GM19351 (cell line): Measurements from ENCODE around the gene EEFSEC.

Experiments
- ATAC-seq: cut with Tn5 transposase; IDR thresholded peaks from one replicate; pipeline ENCODE4 v1.9.1; 2021; ENCODE audit warnings: mild to moderate bottlenecking, moderate library complexity; ENCODE audit not compliant: unreplicated experiment

EEFSEC gene

DNA sequence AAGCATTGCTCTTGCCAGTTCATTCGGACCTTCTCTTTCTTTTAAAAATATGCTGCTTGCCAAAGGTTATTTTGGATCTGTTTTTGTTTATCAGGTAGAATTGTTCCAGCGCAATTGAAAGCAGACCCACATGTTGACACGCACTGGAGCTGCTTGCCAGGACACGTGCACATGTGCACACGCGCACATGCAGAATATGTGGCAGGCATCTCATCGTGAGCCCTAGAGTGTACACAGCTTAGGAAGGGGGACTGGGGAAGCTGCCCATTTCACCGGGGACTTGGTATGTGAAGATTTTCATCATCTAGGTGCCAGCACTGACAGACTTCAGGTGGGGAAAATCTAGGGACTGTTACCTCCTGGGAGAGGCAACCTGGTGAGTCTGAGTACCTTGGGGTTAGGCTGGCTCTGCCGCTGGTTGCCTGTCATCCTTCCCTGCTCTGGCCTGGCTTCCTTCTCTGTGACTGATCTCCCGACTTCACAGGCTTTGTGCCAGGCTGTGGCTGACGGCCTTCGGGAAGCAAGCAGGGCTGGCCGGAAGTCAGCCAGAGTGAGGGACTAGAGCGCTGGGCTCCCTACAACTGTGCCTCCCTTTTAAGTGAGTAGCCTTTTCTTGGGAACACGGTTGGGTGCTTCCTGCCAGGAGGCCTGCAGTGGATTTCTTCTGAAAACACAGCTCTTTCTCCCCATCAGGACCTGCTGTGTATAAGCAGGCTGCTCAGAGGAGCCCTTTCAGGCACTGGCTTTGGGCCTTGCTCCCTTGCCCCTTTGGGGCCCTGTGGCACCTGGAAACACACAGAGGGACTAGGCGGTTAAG is 129.3 kb downstream of the EEFSEC start:
- ATAC-seq = no peak

GRCh38 chr3:128283421-128283820 is 130.1 kb downstream of the EEFSEC start:
- no peak for ATAC-seq

DNA sequence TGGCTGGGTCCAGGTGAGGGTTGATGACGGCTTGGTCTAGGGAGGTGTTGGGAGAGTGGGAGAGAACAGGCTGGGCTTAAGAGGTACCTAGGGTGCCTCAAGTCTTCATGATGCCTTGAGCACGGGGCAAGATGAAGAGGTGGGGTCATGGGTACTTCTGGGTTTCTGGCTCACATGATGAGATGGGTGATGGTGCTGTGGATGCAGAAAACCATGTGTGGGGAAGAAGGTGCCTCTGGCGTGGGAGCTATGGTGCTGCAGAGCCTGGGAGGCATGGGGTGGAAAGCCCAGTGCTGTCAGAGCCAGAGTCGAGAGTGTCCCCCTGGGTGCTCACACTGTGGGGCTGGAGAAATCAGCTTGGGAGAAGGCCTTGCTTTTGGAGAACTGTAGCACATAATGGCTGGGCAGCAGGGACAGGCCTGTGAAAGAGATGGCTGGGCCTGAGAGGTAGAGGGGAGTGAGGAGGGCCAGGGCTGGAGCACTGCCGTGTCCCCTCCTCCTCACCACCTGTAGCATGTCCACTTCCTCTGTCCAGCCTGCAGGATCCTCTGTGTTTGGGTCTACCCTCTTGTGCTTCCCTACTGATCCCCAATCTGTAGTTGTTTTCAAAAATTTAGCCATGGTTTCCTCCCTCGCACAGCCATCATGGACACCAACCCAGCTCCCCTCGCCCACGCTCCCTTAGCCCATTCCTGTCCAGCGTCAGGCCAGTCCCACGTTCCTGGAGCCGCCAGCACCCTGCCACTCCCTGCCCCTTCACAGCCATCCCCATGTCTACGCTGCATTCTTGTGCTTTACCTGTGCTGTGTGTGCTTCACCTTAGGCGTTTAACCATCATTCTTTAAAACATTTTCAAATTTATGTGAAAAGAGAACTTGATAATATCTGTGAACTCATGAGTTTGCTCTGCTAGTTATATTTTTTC is 132.0 kb downstream of the EEFSEC start:
- no peak for ATAC-seq

GRCh38 chr3:128285967-128286321 is 132.7 kb downstream of the EEFSEC start:
- ATAC-seq = no peak

DNA sequence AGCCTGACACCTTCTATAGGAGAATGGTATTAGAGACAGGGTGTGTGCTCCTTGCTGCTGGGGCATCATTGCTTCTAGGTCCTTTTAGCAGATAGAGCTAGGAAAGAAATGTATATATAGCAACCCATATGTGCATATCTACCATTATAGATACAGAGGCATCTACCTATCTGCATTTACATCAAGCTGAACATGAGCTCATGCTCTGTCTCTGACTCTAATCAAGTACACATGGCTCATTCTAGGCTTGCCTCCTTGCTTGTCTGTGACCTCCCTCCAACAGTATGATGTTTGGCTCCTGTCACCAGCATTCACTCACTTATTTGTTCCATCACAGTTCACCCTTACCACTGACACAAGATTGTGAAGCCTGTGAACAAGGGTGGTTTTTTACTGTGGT is 133.4 kb downstream of the EEFSEC start:
- no peak for ATAC-seq

GRCh38 chr3:128287216-128287615 is 133.9 kb downstream of the EEFSEC start:
- ATAC-seq = no peak

GRCh38 chr3:128289534-128289933 is 136.3 kb downstream of the EEFSEC start:
- no peak for ATAC-seq

DNA sequence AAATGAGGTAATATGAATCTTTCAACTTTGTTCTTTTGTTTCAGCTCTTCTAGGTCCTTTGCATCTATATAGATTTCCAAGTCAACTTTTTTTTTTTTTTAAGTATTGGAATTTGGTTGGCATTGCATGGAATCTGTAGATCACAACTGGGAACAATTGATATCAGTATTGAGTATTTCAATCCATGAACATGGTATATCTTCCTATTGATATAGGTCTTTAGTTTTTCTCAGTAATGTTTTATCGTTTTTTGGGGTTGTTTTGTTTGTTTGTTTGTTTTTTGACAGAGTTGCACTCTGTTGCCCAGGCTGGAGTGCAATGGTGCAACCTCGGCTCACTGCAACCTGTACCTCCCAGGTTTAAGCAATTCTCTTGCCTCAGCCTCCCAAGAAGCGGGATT is 137.2 kb downstream of the EEFSEC start:
- ATAC-seq = no peak

DNA sequence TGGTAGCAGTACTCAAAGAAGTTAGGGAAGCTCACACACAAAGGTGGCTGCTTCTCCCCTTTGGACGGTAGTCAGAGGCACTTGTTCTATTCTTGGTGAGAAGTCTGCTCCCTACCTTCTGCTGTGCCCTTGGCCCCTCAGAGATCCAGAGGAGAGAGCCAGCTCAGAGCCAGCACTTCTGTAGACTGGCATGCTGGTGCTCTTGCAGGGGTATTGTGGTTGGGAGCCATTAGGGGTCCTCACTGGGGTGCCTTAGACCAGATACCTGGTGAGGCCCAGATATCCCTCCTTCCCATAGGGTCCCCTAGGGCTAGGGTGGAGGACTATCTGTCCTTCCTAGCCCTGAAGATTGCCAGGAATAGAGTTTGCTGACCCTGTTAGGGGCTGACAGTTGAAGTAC is 140.6 kb downstream of the EEFSEC start:
- ATAC-seq = no peak

DNA sequence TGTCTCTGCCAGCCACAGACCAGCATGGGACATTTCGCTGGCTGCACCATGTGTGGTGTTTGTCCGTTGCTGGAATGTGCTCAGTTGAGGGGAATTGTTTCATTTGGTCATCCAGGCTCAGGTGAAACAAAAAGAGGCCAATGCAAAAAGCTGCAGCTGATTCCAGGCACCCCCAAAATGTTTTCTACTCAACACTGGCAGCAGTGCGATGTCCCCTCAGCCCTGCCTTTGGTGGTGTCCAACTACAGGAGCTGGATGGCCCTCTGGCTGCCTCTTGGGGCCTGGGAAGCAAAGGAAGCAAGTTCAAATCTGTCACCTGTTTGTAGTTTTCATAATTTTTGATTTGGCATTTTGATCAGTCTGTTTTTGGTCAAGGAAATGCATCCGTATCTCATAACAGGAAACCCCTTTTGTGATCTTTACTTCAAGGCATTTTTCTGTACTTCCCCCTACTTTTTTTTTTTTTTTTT is 141.8 kb downstream of the EEFSEC start:
- no peak for ATAC-seq

- no peak for ATAC-seq
Observed at GRCh38 chr3:128296469-128297251, 143.4 kb downstream of the EEFSEC start.

DNA sequence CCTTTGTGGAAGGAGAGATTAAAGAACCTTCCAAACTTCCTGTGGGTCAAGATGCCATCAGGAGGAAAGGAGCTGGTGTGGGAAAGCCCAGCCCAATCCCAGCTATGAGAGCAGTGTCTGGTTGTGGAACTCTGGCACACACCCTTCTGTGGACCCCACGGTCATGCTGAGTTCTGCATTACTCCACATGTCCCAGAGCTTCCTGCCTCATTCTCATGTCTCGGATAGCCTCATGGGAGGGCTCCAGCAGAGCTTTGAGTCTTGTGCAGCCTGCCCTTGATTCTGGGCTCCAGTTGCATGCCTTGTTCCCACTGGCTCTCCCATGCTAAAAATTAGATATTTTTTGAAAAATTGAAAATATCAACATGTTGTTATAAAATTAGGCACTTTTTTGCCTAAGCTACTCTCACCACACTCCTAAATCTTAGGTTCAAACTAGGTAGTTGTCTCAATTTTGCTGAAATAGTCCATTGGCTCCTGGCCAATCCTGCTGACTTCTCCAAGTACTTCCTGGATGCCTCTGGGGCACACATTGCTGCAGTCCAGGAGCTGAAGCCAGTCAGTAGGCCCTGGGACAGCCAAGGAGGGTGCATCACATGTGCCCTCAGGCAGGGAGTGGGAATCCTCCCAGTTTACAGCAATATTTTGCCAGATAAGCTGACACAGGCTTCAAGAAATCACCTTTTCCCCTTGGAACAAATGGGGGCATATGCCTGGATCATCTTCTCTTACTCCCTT is 144.3 kb downstream of the EEFSEC start:
- no peak for ATAC-seq

- ATAC-seq = no peak
Observed at GRCh38 chr3:128301186-128302023, 148.1 kb downstream of the EEFSEC start.

DNA sequence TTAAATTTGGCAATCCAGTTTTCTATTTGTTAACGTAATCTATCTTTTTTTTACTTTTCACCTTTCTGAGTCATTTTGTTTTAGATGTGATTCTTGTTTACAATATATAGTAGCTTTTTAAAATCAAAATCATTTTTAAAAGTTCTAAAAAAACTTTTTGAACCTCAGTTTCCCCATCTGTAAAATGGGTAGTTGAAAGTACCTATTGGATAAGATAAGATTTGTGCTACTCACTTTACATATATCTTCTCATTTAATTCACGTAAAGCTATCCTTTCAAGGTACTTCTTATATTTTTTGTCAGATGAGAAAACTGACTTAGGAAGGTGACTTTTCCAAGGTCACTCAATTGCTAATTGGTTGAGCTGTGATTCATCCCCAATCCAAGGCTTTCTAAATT is 153.2 kb downstream of the EEFSEC start:
- no peak for ATAC-seq

DNA sequence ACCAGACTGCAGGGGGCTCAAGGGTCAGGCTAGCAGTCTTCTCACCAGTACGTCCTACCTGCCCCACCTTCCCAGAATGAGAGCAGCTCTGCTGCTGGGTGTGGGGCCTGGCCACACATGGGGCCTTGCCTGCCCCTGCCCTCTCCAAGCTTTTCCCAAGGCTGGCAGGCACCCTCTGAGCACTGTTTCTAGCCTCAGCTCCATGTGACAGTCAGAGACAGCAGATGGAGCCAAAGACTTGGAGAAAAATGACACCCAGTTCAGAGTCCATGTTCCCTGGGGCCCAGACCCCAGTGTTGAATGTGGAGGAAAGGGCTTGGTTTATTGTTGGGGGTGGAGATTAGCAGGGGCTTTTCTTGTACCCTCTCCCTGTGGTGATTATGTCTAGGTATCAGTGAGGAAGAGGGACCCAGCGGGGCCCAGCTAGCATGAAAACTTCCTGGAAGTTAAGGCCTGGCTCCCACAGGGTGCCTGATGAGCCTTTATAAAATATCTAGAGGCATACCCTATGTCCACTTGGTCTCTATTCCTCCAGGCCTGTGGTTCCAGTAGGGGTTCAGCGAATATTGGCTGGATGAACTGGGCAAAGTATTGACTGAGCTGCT is 153.8 kb downstream of the EEFSEC start:
- no peak for ATAC-seq

GRCh38 chr3:128307781-128308469 is 154.6 kb downstream of the EEFSEC start:
- no peak for ATAC-seq

GRCh38 chr3:128309026-128309425 is 155.7 kb downstream of the EEFSEC start:
- no peak for ATAC-seq

GRCh38 chr3:128310286-128311058 is 157.2 kb downstream of the EEFSEC start:
- ATAC-seq = no peak
